ENCODE measurements around the gene CLDN9. TPM values are rescaled to one million over a fixed set of nuclear protein-coding genes. Genes with fewer than 3 reads are reported as not detected.

Gene CLDN9
- total and polyA plus RNA-seq, 9 of the 15 experiments (the other 6 are each of a cell fraction or from before 2014, with no cell fraction given) = 0.12 to 0.44 (median 0.22) TPM; not detected in 4

DNA sequence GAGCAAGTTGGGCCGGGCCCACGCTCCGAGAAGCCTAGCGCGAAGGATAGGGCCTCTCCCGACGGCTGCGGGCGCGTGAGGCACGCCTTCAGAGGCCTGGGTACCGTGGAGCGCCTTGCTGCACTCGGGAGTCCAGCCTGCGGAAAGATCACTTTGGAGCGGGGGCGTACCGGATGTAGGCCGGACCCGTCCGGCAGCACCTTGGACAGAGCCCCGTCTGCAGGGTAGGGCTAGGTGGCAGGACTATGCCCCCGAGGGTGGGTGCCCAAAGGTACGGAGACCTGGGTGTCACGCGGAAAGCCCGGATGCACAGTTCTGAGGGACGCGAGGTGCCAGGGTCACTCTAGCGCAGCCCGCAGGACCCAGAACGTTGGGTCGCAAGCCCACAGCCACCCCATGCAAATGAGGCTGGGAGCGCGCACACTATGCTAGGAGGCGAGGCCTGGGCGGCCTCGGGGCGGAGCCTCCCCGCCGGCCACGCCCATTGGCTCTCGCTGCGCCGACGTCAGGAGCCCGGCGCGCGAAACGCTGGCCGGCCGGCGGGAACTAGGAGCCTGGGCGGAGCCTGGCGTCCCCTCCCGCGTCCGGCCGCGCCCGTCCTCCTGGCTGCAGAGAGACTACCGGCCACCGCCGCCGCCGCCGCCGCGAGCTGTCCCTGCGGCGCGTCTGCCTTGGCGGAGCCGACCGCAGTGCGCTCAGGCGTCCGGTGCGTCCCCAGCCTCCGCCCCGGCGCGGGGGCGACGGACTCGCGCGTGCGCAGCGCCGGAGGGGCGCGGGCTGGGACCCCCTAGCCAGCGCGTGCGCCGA, 43.8 kb upstream of the CLDN9 start, which contains the start of gene PAQR4 (continued):
- TF ChIP-seq, protein P1, sequence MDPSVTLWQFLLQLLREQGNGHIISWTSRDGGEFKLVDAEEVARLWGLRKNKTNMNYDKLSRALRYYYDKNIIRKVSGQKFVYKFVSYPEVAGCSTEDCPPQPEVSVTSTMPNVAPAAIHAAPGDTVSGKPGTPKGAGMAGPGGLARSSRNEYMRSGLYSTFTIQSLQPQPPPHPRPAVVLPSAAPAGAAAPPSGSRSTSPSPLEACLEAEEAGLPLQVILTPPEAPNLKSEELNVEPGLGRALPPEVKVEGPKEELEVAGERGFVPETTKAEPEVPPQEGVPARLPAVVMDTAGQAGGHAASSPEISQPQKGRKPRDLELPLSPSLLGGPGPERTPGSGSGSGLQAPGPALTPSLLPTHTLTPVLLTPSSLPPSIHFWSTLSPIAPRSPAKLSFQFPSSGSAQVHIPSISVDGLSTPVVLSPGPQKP (CRISPR knock-in tag; IDR thresholded peaks at IDR 0.05) = no peak
- TF ChIP-seq, protein P2, sequence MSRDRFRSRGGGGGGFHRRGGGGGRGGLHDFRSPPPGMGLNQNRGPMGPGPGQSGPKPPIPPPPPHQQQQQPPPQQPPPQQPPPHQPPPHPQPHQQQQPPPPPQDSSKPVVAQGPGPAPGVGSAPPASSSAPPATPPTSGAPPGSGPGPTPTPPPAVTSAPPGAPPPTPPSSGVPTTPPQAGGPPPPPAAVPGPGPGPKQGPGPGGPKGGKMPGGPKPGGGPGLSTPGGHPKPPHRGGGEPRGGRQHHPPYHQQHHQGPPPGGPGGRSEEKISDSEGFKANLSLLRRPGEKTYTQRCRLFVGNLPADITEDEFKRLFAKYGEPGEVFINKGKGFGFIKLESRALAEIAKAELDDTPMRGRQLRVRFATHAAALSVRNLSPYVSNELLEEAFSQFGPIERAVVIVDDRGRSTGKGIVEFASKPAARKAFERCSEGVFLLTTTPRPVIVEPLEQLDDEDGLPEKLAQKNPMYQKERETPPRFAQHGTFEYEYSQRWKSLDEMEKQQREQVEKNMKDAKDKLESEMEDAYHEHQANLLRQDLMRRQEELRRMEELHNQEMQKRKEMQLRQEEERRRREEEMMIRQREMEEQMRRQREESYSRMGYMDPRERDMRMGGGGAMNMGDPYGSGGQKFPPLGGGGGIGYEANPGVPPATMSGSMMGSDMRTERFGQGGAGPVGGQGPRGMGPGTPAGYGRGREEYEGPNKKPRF (IDR thresholded peaks at IDR 0.05; ENCODE audit: low read depth, low read length) = no peak
- TF ChIP-seq HDAC6 (IDR thresholded peaks at IDR 0.05; ENCODE audit: low read depth, low read length) (no peak), ZNF121 (CRISPR knock-in tag; conservative IDR thresholded peaks at IDR 0.05) (0 out of 2 replicates have a peak, but pooled peaks have one; percentile 11), MEF2A (IDR thresholded peaks at IDR 0.05; ENCODE audit: control insufficient read depth, low read depth, low read length) (no peak), ZNF316 (IDR thresholded peaks at IDR 0.05) (no peak), HNRNPK (IDR thresholded peaks at IDR 0.05; ENCODE audit: low read depth, low read length, poor library complexity, severe bottlenecking) (no peak), EWSR1 (IDR thresholded peaks at IDR 0.05; ENCODE audit: borderline replicate concordance, low read depth, partially characterized antibody) (no peak), HNRNPUL1 (IDR thresholded peaks at IDR 0.05; ENCODE audit: low read length) (no peak), ZNF384 (IDR thresholded peaks at IDR 0.05; ENCODE audit: low read depth, low read length) (no peak), KLF6 (CRISPR knock-in tag; IDR thresholded peaks at IDR 0.05; ENCODE audit: borderline replicate concordance) (no peak)
- TF ChIP-seq, protein P3, sequence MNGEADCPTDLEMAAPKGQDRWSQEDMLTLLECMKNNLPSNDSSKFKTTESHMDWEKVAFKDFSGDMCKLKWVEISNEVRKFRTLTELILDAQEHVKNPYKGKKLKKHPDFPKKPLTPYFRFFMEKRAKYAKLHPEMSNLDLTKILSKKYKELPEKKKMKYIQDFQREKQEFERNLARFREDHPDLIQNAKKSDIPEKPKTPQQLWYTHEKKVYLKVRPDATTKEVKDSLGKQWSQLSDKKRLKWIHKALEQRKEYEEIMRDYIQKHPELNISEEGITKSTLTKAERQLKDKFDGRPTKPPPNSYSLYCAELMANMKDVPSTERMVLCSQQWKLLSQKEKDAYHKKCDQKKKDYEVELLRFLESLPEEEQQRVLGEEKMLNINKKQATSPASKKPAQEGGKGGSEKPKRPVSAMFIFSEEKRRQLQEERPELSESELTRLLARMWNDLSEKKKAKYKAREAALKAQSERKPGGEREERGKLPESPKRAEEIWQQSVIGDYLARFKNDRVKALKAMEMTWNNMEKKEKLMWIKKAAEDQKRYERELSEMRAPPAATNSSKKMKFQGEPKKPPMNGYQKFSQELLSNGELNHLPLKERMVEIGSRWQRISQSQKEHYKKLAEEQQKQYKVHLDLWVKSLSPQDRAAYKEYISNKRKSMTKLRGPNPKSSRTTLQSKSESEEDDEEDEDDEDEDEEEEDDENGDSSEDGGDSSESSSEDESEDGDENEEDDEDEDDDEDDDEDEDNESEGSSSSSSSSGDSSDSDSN (IDR thresholded peaks at IDR 0.05; ENCODE audit: borderline replicate concordance in 1 of 2, low read depth in 2 of 2, low read length in 2 of 2) = peak in 1 of 2 experiments; percentile 68; a peak in 1 of 4 replicates
- TF ChIP-seq, protein P4, sequence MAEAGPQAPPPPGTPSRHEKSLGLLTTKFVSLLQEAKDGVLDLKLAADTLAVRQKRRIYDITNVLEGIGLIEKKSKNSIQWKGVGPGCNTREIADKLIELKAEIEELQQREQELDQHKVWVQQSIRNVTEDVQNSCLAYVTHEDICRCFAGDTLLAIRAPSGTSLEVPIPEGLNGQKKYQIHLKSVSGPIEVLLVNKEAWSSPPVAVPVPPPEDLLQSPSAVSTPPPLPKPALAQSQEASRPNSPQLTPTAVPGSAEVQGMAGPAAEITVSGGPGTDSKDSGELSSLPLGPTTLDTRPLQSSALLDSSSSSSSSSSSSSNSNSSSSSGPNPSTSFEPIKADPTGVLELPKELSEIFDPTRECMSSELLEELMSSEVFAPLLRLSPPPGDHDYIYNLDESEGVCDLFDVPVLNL (CRISPR knock-in tag; IDR thresholded peaks at IDR 0.05; ENCODE audit: low read depth) = peak; percentile 85
- TF ChIP-seq, protein P5, sequence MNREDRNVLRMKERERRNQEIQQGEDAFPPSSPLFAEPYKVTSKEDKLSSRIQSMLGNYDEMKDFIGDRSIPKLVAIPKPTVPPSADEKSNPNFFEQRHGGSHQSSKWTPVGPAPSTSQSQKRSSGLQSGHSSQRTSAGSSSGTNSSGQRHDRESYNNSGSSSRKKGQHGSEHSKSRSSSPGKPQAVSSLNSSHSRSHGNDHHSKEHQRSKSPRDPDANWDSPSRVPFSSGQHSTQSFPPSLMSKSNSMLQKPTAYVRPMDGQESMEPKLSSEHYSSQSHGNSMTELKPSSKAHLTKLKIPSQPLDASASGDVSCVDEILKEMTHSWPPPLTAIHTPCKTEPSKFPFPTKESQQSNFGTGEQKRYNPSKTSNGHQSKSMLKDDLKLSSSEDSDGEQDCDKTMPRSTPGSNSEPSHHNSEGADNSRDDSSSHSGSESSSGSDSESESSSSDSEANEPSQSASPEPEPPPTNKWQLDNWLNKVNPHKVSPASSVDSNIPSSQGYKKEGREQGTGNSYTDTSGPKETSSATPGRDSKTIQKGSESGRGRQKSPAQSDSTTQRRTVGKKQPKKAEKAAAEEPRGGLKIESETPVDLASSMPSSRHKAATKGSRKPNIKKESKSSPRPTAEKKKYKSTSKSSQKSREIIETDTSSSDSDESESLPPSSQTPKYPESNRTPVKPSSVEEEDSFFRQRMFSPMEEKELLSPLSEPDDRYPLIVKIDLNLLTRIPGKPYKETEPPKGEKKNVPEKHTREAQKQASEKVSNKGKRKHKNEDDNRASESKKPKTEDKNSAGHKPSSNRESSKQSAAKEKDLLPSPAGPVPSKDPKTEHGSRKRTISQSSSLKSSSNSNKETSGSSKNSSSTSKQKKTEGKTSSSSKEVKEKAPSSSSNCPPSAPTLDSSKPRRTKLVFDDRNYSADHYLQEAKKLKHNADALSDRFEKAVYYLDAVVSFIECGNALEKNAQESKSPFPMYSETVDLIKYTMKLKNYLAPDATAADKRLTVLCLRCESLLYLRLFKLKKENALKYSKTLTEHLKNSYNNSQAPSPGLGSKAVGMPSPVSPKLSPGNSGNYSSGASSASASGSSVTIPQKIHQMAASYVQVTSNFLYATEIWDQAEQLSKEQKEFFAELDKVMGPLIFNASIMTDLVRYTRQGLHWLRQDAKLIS (CRISPR knock-in tag; IDR thresholded peaks at IDR 0.05) = peak; percentile 85
